RWPE1 (cell line): ENCODE measurements around the gene SLC7A14.
A peak's percentile ranks its signal among the peaks of the same experiment; 100 is the strongest.

ENCODE experiments used
- CTCF ChIA-PET: fragments of 350-600 bp; sonication (Branson Sonifier 250); formaldehyde crosslinking; extraction: SDS; loops from one replicate; lab custom pipeline; 2021; lab: Yijun Ruan, JAX
- POLR2A ChIA-PET: fragments of 400-600 bp; formaldehyde crosslinking; extraction: SDS; loops from one replicate; lab custom pipeline; 2020; ENCODE audit warnings: antibody characterized with exemption; ENCODE audit not compliant: low non-redundant PET; lab: Yijun Ruan, JAX
- DNase-seq: peaks from one replicate; pipeline ENCODE4 v3.0.0; 2012; ENCODE audit warnings: low spot score
- H3K27ac ChIP-seq: fragments of 450-650 bp; 2 replicates; pipeline ENCODE4 v1.5.1; 2017
- TF ChIP-seq, protein P1 (sequence below): fragments of 450-650 bp; conservative IDR thresholded peaks from 2 replicates; pipeline ENCODE4 v1.5.1; 2017; ENCODE audit warnings: low read depth, mild to moderate bottlenecking

SLC7A14 gene

DNA sequence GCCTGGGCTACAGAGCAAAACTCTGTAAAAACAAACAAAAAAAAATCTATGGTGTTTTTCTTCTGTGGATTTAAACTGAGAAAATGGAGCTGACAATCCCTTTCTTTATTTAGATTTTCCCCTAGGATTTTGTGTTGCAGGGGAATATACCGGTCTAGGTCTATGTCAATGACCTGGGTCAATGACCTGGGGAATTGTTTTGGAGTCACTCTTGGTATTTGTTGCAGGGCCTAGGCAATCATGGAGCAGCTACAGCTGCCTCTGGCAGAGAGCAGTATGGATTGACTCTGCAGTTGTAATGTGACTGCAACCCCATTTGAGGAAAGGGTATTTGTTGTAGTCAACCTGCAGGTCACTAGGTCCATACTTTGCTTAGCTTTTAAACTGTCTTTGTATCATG, 37.6 kb upstream of the SLC7A14 start:
- no peak overlapping the region for H3K27ac ChIP-seq
- no peak for DNase-seq
- CTCF ChIA-PET: interaction anchor here (0.6 to 0.7 kb wide), 2 partner anchors 186 to 208 kb away, joined by 3 to 4 read pairs; no protein-coding TSS in a partner anchor
- TF ChIP-seq, protein P1, sequence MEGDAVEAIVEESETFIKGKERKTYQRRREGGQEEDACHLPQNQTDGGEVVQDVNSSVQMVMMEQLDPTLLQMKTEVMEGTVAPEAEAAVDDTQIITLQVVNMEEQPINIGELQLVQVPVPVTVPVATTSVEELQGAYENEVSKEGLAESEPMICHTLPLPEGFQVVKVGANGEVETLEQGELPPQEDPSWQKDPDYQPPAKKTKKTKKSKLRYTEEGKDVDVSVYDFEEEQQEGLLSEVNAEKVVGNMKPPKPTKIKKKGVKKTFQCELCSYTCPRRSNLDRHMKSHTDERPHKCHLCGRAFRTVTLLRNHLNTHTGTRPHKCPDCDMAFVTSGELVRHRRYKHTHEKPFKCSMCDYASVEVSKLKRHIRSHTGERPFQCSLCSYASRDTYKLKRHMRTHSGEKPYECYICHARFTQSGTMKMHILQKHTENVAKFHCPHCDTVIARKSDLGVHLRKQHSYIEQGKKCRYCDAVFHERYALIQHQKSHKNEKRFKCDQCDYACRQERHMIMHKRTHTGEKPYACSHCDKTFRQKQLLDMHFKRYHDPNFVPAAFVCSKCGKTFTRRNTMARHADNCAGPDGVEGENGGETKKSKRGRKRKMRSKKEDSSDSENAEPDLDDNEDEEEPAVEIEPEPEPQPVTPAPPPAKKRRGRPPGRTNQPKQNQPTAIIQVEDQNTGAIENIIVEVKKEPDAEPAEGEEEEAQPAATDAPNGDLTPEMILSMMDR: no peak
- POLR2A ChIA-PET: no interaction called here

DNA sequence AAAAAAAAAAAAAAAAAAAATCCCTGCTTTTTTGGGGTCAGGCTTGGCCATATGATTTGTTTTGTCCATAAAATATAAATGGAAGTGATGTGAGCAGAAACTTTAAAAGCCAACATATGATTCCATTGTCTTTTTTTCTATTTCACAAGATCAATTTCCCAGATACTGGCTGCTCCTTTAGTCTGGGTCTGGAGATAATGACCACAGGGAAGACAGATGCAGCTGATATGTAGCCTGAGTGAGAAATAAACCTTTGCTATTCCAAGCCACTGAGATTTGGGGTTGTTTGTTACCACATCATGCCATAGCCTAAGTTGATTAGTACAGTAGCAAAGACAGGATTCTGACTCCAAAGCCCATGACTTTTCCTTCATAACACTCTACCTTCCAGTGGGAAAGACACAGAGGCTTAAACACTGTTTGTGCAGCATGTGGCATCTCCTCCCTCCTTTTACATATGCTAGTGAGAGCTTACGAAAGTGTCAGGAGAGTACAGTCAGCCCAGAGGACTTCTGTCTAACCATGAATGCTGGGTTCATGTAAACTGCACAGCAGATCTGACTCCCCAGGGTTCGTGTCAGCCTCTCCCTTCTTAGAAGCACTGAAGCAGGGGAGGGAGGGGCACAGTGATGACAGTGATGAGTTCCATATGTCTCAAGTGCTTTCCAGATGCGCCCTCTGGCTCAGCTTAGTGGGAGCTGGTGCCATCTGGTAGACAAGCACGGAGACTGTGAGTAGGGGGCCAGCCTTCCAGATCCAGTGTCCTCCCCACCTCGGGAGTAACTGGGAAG, 36.7 kb upstream of the SLC7A14 start:
- TF ChIP-seq, protein P1: no peak
- no peak overlapping the region for H3K27ac ChIP-seq
- CTCF ChIA-PET: interaction anchor here (0.7 kb wide), 1 partner anchor 207 kb away, joined by 3 read pairs; no protein-coding TSS in a partner anchor
- POLR2A ChIA-PET: no interaction called here
- no peak for DNase-seq

DNA sequence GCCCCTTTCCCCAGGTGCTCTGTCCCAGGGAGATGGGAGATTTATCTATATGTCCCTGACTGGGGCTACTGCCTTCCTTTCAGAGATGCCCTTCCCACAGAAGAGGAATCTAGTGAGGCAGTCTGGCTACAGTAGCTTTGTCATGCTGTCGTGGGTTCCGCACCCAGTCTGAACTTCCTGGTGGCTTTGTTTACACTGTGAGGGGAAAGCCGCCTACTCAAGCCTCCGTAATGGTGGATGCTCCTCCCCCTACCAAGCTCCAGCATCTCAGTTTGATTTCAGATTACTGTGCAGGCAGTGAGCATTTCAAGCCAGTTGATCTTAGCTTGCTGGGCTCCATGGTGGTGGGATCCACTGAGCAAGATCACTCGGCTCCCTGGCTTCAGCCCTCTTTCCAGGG, 35.4 kb upstream of the SLC7A14 start:
- TF ChIP-seq, protein P1: no peak
- H3K27ac ChIP-seq: no peak overlapping the region
- ChIA-PET CTCF (no interaction called here), POLR2A (no interaction called here)
- DNase-seq: no peak

DNA sequence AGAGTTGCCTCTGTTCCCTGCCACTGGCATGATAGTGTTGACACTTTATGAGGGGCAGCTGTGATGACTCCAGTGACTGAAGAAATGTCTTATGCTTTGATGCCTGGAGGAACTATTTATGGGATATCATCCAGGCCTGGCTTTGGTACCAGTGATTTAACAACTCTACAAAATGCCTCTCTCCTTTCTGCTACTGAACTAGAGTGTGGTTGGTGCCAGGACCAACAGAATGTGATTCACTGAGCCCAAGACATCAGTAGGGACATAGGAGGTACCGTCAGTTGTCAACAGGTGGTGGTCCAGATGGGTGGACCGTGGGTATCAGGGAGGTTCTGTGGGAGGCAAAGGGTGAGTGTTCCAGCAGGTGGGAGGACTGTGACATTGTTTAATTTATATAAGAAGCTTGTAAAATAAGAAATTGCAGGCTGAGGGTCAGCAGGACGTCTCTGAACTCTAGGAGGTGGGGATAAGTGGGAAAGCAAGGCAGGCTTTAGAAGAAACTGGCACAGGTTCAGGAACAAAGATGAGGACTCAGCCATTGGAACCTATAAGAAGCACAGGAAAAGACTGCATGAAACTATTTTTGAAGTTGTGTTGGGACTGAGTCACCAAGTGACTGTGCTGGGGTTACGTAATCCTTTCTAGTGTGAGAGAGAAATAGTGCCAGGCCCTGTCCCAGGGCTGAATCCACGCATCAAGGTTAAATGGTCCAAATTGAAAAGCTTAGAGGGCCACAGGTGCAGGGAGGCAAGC, 28.5 kb upstream of the SLC7A14 start:
- no peak overlapping the region for H3K27ac ChIP-seq
- ChIA-PET CTCF (no interaction called here), POLR2A (no interaction called here)
- DNase-seq: peak; percentile 78
- TF ChIP-seq, protein P1: no peak

DNA sequence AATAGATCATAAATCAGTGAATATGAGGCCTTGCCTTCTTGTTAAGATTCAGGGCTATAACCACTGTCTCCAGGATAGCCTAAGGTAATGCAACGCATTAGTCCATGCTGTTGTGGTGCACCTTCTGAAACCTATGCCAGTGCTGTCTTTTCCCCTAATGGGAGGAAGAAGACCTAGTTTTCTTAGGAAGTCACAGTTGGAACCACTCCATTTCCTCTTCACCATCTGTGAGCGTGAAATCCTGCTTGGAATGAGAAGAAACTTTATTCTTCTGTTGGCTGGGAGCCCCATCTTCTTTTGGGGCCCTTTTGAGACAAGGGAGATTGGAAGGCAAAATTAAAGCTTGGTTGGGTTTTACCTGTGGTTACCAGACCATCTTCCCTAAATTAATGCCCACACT, 25.9 kb upstream of the SLC7A14 start:
- CTCF ChIA-PET: no interaction called here
- DNase-seq: no peak
- TF ChIP-seq, protein P1: no peak
- no peak overlapping the region for H3K27ac ChIP-seq
- POLR2A ChIA-PET: no interaction called here

DNA sequence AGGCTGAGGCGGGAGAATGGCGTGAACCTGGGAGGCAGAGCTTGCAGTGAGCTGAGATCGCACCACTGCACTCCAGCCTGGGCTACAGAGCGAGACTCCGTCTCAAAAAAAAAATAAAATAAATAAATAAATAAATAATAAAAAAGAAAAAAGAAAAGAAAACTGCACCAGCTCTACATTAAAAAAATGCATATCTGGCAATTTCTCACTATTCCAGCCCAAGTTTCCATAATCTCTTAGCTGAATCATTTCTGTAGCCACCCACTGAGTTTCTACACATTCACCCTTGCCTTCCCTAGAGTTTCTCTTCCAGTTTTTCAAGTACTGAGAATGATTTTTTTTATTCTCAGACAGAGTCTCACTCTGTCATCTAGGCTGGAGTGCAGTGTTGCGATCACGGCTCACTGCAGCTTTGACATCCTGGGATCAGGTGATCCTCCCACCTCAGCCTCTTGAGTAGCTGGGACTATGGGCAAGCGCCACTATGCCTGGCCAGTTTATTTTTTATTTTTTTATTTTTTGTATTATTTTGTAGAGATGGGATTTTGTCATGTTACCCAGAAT, 24.5 kb upstream of the SLC7A14 start:
- DNase-seq: no peak
- CTCF ChIA-PET: interaction anchor here (0.6 kb wide), 1 partner anchor 26 kb away, joined by 4 read pairs; no protein-coding TSS in a partner anchor

More for the DNA sequence above, 24.5 kb upstream of the SLC7A14 start:
- POLR2A ChIA-PET: no interaction called here
- TF ChIP-seq, protein P1: no peak
- H3K27ac ChIP-seq: no peak overlapping the region
